SK-N-SH (cell line): ENCODE measurements around the gene DCP2. TPM values are rescaled to one million over a fixed set of nuclear protein-coding genes. Genes with fewer than 3 reads are reported as not detected.

Experiments used
- CTCF ChIA-PET: fragments of 300-600, 350-600 bp; formaldehyde crosslinking; extraction: SDS; loops from one replicate; lab custom pipeline; 2021; lab: Yijun Ruan, JAX
- POLR2A ChIA-PET: fragments of 350-600 bp; sonication (Branson Sonifier 250); formaldehyde crosslinking; extraction: SDS; loops from one replicate; lab custom pipeline; 2020; ENCODE audit warnings: antibody characterized with exemption, inconsistent platforms; lab: Yijun Ruan, JAX
- DNase-seq: peaks from one replicate; pipeline ENCODE4 v3.0.0; 2012
- H2AFZ ChIP-seq: fragments of 200-600 bp; sonication (generic); 2 replicates; pipeline ENCODE4 v1.8.1; 2016; ENCODE audit warnings: antibody characterized with exemption, mild to moderate bottlenecking, low read depth
- H3F3A ChIP-seq: fragments of 200-600 bp; sonication (generic); replicated peaks from 2 replicates; pipeline ENCODE3; 2016; ENCODE audit warnings: antibody characterized with exemption, mild to moderate bottlenecking; ENCODE audit not compliant: insufficient read depth
- H3K27ac ChIP-seq, 2 experiments: fragments of 200-500 bp in 1 of 2; fragments of 200-600 bp in 1 of 2; sonication (Bioruptor generic) in 1 of 2; sonication (generic), shearing (Covaris generic) in 1 of 2; 2 replicates each; pipeline versions ENCODE4 v1.5.1 to v1.6.1; 2014 to 2016; ENCODE audit warnings: low read depth in 2 of 2, inconsistent platforms in 1 of 2, low read length in 1 of 2, mild to moderate bottlenecking in 1 of 2, mixed read lengths in 1 of 2
- H3K27me3 ChIP-seq: fragments of 200-600 bp; sonication (generic), shearing (Covaris generic); 2 replicates; pipeline ENCODE4 v1.6.1; 2016; ENCODE audit warnings: mixed run types; ENCODE audit not compliant: insufficient read depth
- H3K36me3 ChIP-seq, 2 experiments: fragments of 200-500 bp in 1 of 2; fragments of 200-600 bp in 1 of 2; sonication (Bioruptor generic) in 1 of 2; sonication (generic) in 1 of 2; replicated peaks in 1 of 2; 2 replicates each; pipeline versions ENCODE3 to v1.5.1; 2014 to 2016; ENCODE audit warnings: low read length in 1 of 2, mild to moderate bottlenecking in 1 of 2; ENCODE audit not compliant: insufficient read depth in 2 of 2, control insufficient read depth in 1 of 2
- H3K4me1 ChIP-seq, 2 experiments: fragments of 200-500 bp in 1 of 2; fragments of 200-600 bp in 1 of 2; sonication (Bioruptor generic) in 1 of 2; sonication (generic), shearing (Covaris generic) in 1 of 2; 2 replicates each; pipeline versions ENCODE4 v1.5.1 to v1.6.1; 2014 to 2016; ENCODE audit warnings: low read depth in 1 of 2, low read length in 1 of 2, mixed run types in 1 of 2; ENCODE audit not compliant: insufficient read depth in 2 of 2, control insufficient read depth in 1 of 2
- H3K4me2 ChIP-seq: fragments of 200-600 bp; sonication (generic), shearing (Covaris generic); 2 replicates; pipeline ENCODE4 v1.6.1; 2017; ENCODE audit warnings: mixed run types
- H3K4me3 ChIP-seq, 2 experiments: fragments of 200-500 bp in 1 of 2; fragments of 200-600 bp in 1 of 2; sonication (Bioruptor generic) in 1 of 2; sonication (generic), shearing (Covaris generic) in 1 of 2; 2 replicates each; pipeline versions ENCODE4 v1.5.1 to v1.8.1; 2014 to 2016; ENCODE audit warnings: low read depth in 2 of 2, inconsistent platforms in 1 of 2, low read length in 1 of 2, mild to moderate bottlenecking in 1 of 2, mixed read lengths in 1 of 2, moderate library complexity in 1 of 2
- H3K79me2 ChIP-seq: fragments of 200-600 bp; sonication (generic); 2 replicates; pipeline ENCODE4 v1.8.1; 2017; ENCODE audit warnings: mild to moderate bottlenecking; ENCODE audit not compliant: insufficient read depth
- H3K9ac ChIP-seq: fragments of 200-600 bp; sonication (generic); 2 replicates; pipeline ENCODE4 v1.6.1; 2017; ENCODE audit warnings: mixed run types
- H3K9me2 ChIP-seq: fragments of 200-600 bp; sonication (generic); 2 replicates; pipeline ENCODE4 v1.6.1; 2017; ENCODE audit warnings: mixed run types
- H3K9me3 ChIP-seq: fragments of 200-600 bp; sonication (generic); 2 replicates; pipeline ENCODE4 v1.6.1; 2017; ENCODE audit warnings: mixed run types, mild to moderate bottlenecking, moderate library complexity
- H4K20me1 ChIP-seq: fragments of 200-600 bp; sonication (generic); 2 replicates; pipeline ENCODE4 v1.6.1; 2017; ENCODE audit warnings: mild to moderate bottlenecking, mixed run types; ENCODE audit not compliant: insufficient read depth
- CHD2 ChIP-seq: fragments of 150-350 bp; IDR thresholded peaks from 2 replicates; pipeline ENCODE4 v1.6.1; 2018; ENCODE audit warnings: low read length; ENCODE audit not compliant: partially characterized antibody
- EP300 ChIP-seq, 2 experiments: IDR thresholded peaks; 2 replicates each; pipeline versions ENCODE4 v1.4.0 to v1.6.1; 2012; ENCODE audit warnings: borderline replicate concordance in 1 of 2, low read depth in 1 of 2, low read length in 1 of 2
- EZH2phosphoT487 ChIP-seq: fragments of 200-600 bp; sonication (generic); IDR thresholded peaks from 2 replicates; pipeline ENCODE4 v1.6.1; 2017; ENCODE audit warnings: low read depth, mixed run types, mild to moderate bottlenecking, antibody characterized with exemption, moderate library complexity, borderline replicate concordance
- FOSL2 ChIP-seq: IDR thresholded peaks from 2 replicates; pipeline ENCODE4 v1.4.0; 2012; ENCODE audit warnings: low read depth, mild to moderate bottlenecking, moderate library complexity, borderline replicate concordance
- GATA2 ChIP-seq: sonication (generic); formaldehyde crosslinking; IDR thresholded peaks from 2 replicates; pipeline ENCODE4 v1.5.0; 2020; ENCODE audit warnings: mild to moderate bottlenecking, missing genetic modification reagents
- JUND ChIP-seq: IDR thresholded peaks from 2 replicates; pipeline ENCODE4 v1.4.0; 2012
- MEF2A ChIP-seq: IDR thresholded peaks from 2 replicates; pipeline ENCODE4 v1.4.0; 2012; ENCODE audit warnings: low read depth, borderline replicate concordance
- NRF1 ChIP-seq: IDR thresholded peaks from 2 replicates; pipeline ENCODE4 v1.6.1; 2012; ENCODE audit warnings: low read depth, mild to moderate bottlenecking, low read length
- PBX3 ChIP-seq: IDR thresholded peaks from 2 replicates; pipeline ENCODE4; 2012
- RAD21 ChIP-seq: IDR thresholded peaks from 2 replicates; pipeline ENCODE4 v1.6.1; 2012; ENCODE audit warnings: mild to moderate bottlenecking, low read length
- RCOR1 ChIP-seq: fragments of 150-350 bp; IDR thresholded peaks from 2 replicates; pipeline ENCODE4 v1.6.1; 2017; ENCODE audit warnings: antibody characterized with exemption, low read length
- REST ChIP-seq: IDR thresholded peaks from 2 replicates; pipeline ENCODE4 v1.6.1; 2012; ENCODE audit warnings: mild to moderate bottlenecking, low read depth, low read length, moderate library complexity
- SMC3 ChIP-seq: IDR thresholded peaks from 2 replicates; pipeline ENCODE4 v1.6.1; 2012; ENCODE audit warnings: low read depth, low read length, improper control_type of control experiment
- USF1 ChIP-seq: IDR thresholded peaks from 2 replicates; pipeline ENCODE4 v1.4.0; 2012; ENCODE audit warnings: low read depth, borderline replicate concordance
- USF2 ChIP-seq: fragments of 150-350 bp; IDR thresholded peaks from 2 replicates; pipeline ENCODE4 v1.6.1; 2017; ENCODE audit warnings: antibody characterized with exemption, low read length, low read depth, borderline replicate concordance
- WGBS: methylation state at CpG from one replicate; pipeline ENCODE4 v1.1.6; 2017; ENCODE audit warnings: low lambda C conversion rate; 5-methylcytosine and 5-hydroxymethylcytosine counted together
- polyA plus RNA-seq, 3 experiments: library from polyadenylated mRNA; depleted of rRNA; stranded (reverse); fragments of >200 nt; gene quantifications; 2 replicates each; pipeline ENCODE4 v1.2.3, GENCODE V29; 2012

DCP2 gene
- polyA plus RNA-seq, 1 of the 3 experiments (the other 2 are of a cell fraction): 6.0 TPM

- TF ChIP-seq REST (no peak), GATA2 (CRISPR knock-in tag) (no peak)
These were observed 42.3 kb upstream of the DCP2 start (continued) for GRCh38 chr5:112934366-112934663.

GRCh38 chr5:112935675-112936074 is 40.9 kb upstream of the DCP2 start:
- H3F3A ChIP-seq: no peaks in the 10 kb centered on the region
- no peak overlapping the region for H2AFZ ChIP-seq
- 93% methylated on average over 5 of the region's 5 CpGs for WGBS
- no peaks in the 10 kb centered on the region for H3K36me3 ChIP-seq
- no peaks in the 10 kb centered on the region for H3K9me3 ChIP-seq
- POLR2A ChIA-PET: no interaction called here
- CTCF ChIA-PET: interaction anchor here (1.2 to 1.4 kb wide), 2 partner anchors 14 to 28 kb away, joined by 3 to 4 read pairs; partner anchors contain the start of gene REEP5
- H3K79me2 ChIP-seq: no peaks in the 10 kb centered on the region
- no peak for DNase-seq
- H3K4me2 ChIP-seq: no peak overlapping the region
- H4K20me1 ChIP-seq: no peaks in the 10 kb centered on the region
- no peak overlapping the region for H3K4me3 ChIP-seq
- H3K27me3 ChIP-seq: no peaks in the 10 kb centered on the region
- peak; percentile 25; the same call in 1 of the 2 replicates for TF ChIP-seq FOSL2
- TF ChIP-seq EP300 (IDR thresholded peaks at IDR 0.05; ENCODE audit: borderline replicate concordance in 1 of 2, low read depth in 1 of 2, low read length in 1 of 2): no peak
- TF ChIP-seq RAD21: no peak
- no peak for TF ChIP-seq EZH2phosphoT487
- TF ChIP-seq USF2: no peak
- H3K4me1 ChIP-seq: no peaks in the 10 kb centered on the region; a peak in 1 of 4 replicates
- H3K9ac ChIP-seq: no peak overlapping the region
- peak overlapping the region in 1 of 2 experiments; percentile 38; a peak in 1 of 4 replicates for H3K27ac ChIP-seq
- H3K9me2 ChIP-seq: no peaks in the 10 kb centered on the region

- H3K4me2 ChIP-seq: no peak overlapping the region
- no peak overlapping the region for H3K27ac ChIP-seq
- H3F3A ChIP-seq: no peaks in the 10 kb centered on the region
- H3K9ac ChIP-seq: no peak overlapping the region
- no peaks in the 10 kb centered on the region for H4K20me1 ChIP-seq
- no peak overlapping the region for H3K4me3 ChIP-seq
- no peaks in the 10 kb centered on the region for H3K27me3 ChIP-seq
- H3K36me3 ChIP-seq: no peaks in the 10 kb centered on the region
- 91% methylated on average over 8 of the region's 8 CpGs for WGBS
- no peaks in the 10 kb centered on the region for H3K9me3 ChIP-seq
- TF ChIP-seq RCOR1: no peak
- no peak for TF ChIP-seq EP300 (IDR thresholded peaks at IDR 0.05; ENCODE audit: borderline replicate concordance in 1 of 2, low read depth in 1 of 2, low read length in 1 of 2)
- TF ChIP-seq REST: no peak
- no peak for TF ChIP-seq PBX3
- TF ChIP-seq JUND: no peak
- no peak for TF ChIP-seq MEF2A
- no peak for TF ChIP-seq CHD2
- TF ChIP-seq USF1: no peak
- TF ChIP-seq SMC3: no peak
- TF ChIP-seq NRF1: no peak
- H3K4me1 ChIP-seq: no peaks in the 10 kb centered on the region; a peak in 1 of 4 replicates
- no peak for DNase-seq
- ChIA-PET CTCF (interaction anchor here (0.6 kb wide), 1 partner anchor 58 kb away, joined by 3 read pairs; no protein-coding TSS in a partner anchor), POLR2A (interaction anchor here (0.6 kb wide), 1 partner anchor 37 kb away, joined by 3 read pairs; no protein-coding TSS in a partner anchor)
- no peak overlapping the region for H2AFZ ChIP-seq
- H3K9me2 ChIP-seq: no peaks in the 10 kb centered on the region
- H3K79me2 ChIP-seq: no peaks in the 10 kb centered on the region
These were observed 38.3 kb upstream of the DCP2 start for GRCh38 chr5:112938286-112938685.
